Activated CD8-positive, alpha-beta T cell treated with anti-CD3 and anti-CD28 coated beads, Interleukin-2, amount 10 ng/mL, durations not matched to agents 7 days and 5 days (primary cell): ENCODE results near the gene MNS1. TPM values are rescaled to one million over a fixed set of nuclear protein-coding genes. Genes with fewer than 3 reads are reported as not detected.

Experiments
- ATAC-seq: fragments of 150-1000 bp; cut with Tn5 transposase; one replicate; pipeline ENCODE4 v1.10.0; 2021; ENCODE audit warnings: moderate library complexity
- CTCF ChIA-PET: fragments of 350-600 bp; sonication (Branson Sonifier 250); formaldehyde crosslinking; loops from one replicate; lab custom pipeline; 2021; ENCODE audit warnings: antibody characterized with exemption; lab: Charles Lee
- POLR2A ChIA-PET: fragments of 350-600 bp; sonication (Branson Sonifier 250); formaldehyde crosslinking; loops from one replicate; lab custom pipeline; 2021; ENCODE audit warnings: antibody characterized with exemption; lab: Charles Lee
- DNase-seq: peaks from one replicate; pipeline ENCODE4 v3.0.0-alpha.2; 2020
- H3K27ac Mint-ChIP-seq: one replicate; pipeline ENCODE4 v1.8.0; 2021; ENCODE audit warnings: mild to moderate bottlenecking, mixed read lengths
- H3K27me3 Mint-ChIP-seq: one replicate; pipeline ENCODE4 v1.8.0; 2021; ENCODE audit warnings: low read depth, mixed read lengths
- H3K36me3 Mint-ChIP-seq: one replicate; pipeline ENCODE4 v1.8.0; 2021; ENCODE audit warnings: low read depth, mixed read lengths
- H3K4me1 Mint-ChIP-seq: one replicate; pipeline ENCODE4 v1.8.0; 2021; ENCODE audit warnings: low read depth, mixed read lengths
- H3K4me3 Mint-ChIP-seq: one replicate; pipeline ENCODE4 v1.8.0; 2021; ENCODE audit warnings: mild to moderate bottlenecking, mixed read lengths
- H3K9me3 Mint-ChIP-seq: one replicate; pipeline ENCODE4 v1.8.0; 2022; ENCODE audit warnings: mixed read lengths; ENCODE audit not compliant: insufficient read depth
- total RNA-seq, 2 experiments: library from RNA; stranded (reverse); gene quantifications; one replicate each; pipeline ENCODE4 v1.2.3, GENCODE V29; 2021

The MNS1 gene
- total RNA-seq, 2 experiments from 2014 or later = 0.23 to 0.47 TPM

DNA sequence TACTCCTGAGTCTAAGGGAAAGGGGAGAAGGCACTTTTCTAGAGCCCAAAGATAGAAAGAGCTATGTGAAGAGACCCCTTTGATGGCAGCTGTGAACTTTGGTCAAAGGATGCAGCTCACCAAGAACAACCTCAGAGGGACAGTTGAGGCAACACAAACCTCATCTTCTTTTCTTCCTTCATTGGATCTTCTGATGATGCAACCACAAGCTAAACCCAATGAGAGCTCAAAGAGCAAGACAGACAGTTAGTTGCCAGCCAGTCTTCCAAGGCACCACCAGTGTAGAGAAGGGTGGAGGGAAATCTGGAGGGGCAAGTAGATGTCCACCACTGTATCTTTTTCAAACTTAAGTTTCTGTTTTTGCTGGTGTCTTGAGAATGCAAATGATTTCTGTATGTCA lies 10.4 kb upstream of the MNS1 start:
- POLR2A ChIA-PET = no interaction called here
- CTCF ChIA-PET = no interaction called here
- Mint-ChIP-seq H3K9me3 (no peaks in the 10 kb centered on the region), H3K4me1 (no peaks in the 10 kb centered on the region), H3K36me3 (no peaks in the 10 kb centered on the region), H3K27ac (no peak overlapping the region), H3K4me3 (no peak overlapping the region), H3K27me3 (peaks cover 9% of the 10 kb centered on the region)
- DNase-seq (no peak), ATAC-seq (no peak)

DNA sequence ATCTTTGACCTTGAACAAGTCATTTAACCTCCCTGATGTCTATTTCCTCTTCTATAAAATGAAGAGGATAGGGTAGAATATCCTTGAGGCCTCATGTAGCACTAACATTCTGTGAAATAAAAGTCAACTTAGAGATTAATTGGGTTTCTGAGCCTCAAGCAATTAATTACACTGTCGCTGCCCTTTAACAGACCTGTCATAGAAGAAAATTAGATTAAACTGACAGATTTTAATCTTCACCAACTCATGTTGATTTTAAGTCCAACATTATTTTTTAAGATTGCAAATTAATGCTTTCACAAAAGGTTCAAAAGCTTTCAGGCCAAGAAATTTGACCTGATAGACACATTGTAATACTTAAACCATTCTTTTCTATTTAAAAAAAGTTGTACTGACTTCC lies 8.1 kb upstream of the MNS1 start:
- no peak overlapping the region for H3K27ac Mint-ChIP-seq
- ChIA-PET POLR2A (no interaction called here), CTCF (interaction anchor here (1.4 kb wide), 1 partner anchor 44 kb away, joined by 3 read pairs; no protein-coding TSS in a partner anchor)
- H3K36me3 Mint-ChIP-seq = no peaks in the 10 kb centered on the region
- H3K27me3 Mint-ChIP-seq = peaks cover 7% of the 10 kb centered on the region
- no peak for DNase-seq
- H3K4me1 Mint-ChIP-seq = peaks cover 9% of the 10 kb centered on the region
- ATAC-seq = no peak
- no peak overlapping the region for H3K4me3 Mint-ChIP-seq
- H3K9me3 Mint-ChIP-seq = no peaks in the 10 kb centered on the region

DNA sequence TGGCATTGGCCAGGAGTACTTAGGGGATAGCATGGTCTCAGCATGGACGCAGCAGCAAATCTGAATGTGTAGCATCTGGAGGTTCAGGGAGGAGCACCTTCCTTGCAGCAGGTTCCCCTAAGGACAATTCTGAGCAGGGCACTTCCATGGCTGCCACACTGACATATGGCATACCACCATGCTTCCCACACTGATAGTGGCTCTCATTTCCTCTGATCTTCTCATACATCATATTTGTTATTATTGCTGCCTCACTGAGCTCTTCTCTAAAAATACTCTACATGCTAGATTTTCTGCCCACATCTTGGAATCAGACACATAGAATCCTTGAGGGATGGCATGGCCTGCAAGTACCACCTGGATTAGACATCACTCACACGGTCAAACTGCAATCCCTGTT lies 7.3 kb upstream of the MNS1 start:
- peaks cover 6% of the 10 kb centered on the region for H3K27me3 Mint-ChIP-seq
- no peak for ATAC-seq
- H3K9me3 Mint-ChIP-seq = no peaks in the 10 kb centered on the region
- no peaks in the 10 kb centered on the region for H3K36me3 Mint-ChIP-seq
- no peak overlapping the region for H3K4me3 Mint-ChIP-seq
- CTCF ChIA-PET = interaction anchor here (1.4 kb wide), 1 partner anchor 44 kb away, joined by 3 read pairs; no protein-coding TSS in a partner anchor
- no peak for DNase-seq
- POLR2A ChIA-PET = no interaction called here
- H3K27ac Mint-ChIP-seq = no peak overlapping the region
- H3K4me1 Mint-ChIP-seq = peaks cover 12% of the 10 kb centered on the region

DNA sequence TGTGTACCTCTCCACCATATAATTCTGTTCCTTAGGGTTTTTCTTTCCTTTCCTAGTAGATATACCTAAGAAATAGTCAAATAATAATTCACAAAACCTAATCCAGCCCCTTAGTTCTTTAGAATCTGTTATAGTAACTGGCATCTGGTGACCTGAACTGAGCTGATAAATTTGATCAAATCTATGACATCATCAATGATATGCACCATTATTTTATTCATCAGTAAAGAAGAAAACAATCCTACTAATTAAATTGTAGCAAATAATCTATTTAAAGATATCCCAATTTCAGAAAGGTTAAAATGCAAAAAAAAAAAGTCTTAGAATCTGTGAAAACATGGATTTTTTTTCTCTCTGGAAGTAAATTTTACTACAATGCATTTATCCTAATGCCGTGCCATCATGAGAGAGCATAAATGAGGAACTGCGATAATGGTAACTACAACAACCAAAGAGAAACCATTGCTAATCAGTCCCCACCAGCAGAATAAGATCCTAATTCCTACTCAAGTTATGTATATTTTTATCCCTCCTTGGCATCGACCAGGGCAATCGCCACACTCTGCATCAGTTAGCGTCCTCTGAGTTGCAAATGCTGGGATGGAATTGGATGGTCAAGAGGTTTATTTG lies 6.6 kb upstream of the MNS1 start:
- ATAC-seq = no peak
- Mint-ChIP-seq H3K4me1 (peaks cover 12% of the 10 kb centered on the region), H3K27ac (no peak overlapping the region), H3K36me3 (no peaks in the 10 kb centered on the region), H3K9me3 (no peaks in the 10 kb centered on the region), H3K4me3 (no peak overlapping the region), H3K27me3 (peaks cover 6% of the 10 kb centered on the region)
- CTCF ChIA-PET = interaction anchor here (1.4 kb wide), 1 partner anchor 43 kb away, joined by 3 read pairs; no protein-coding TSS in a partner anchor
- no peak for DNase-seq
- POLR2A ChIA-PET = no interaction called here

DNA sequence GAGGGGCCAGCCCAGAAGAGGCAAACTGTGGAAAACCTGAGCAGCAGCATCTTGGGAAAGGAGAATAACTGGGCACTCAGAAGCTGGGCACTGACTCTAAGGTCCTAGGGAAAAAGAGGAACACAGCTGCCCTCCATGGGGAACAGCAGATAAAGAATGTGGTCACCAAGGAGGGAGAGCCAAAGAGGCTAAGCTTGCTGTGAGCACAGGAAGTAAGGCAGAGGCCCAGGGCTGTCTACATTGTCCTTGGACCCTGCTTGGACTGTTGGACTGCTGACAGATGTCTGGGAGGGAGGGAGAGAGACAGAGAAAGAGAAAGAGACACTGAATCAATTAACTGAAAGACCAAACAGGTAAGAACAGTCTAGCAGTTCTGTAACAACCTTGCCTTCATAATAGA lies 4.5 kb upstream of the MNS1 start:
- no peak for DNase-seq
- POLR2A ChIA-PET = interaction anchor here (1.5 kb wide), 1 partner anchor 450 kb away, joined by 3 read pairs; no protein-coding TSS in a partner anchor
- Mint-ChIP-seq H3K27me3 (peaks cover 7% of the 10 kb centered on the region), H3K4me3 (no peak overlapping the region), H3K9me3 (no peaks in the 10 kb centered on the region), H3K4me1 (peaks cover 26% of the 10 kb centered on the region), H3K27ac (no peak overlapping the region), H3K36me3 (no peaks in the 10 kb centered on the region)
- CTCF ChIA-PET = interaction anchor here (1.5 kb wide), 1 partner anchor 21 kb away, joined by 9 read pairs; no protein-coding TSS in a partner anchor
- no peak for ATAC-seq

DNA sequence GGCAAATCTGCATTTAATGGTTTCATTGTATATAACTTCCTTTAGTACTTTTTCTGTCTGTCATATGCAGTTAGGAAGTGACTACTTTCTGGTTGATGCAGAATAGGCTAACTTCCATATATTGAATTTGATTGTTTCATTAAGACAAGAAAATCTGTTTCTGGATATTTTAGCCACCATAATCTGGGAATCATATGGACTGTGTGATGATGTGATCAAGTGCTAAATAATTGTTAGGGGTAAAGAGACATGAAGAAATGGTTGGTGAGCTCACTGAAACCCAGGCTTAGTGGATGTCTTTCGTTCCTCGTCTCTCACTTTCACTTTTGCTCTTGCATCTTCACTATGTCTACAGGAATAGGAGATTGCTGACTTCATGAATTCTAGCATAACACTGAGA lies 3.5 kb upstream of the MNS1 start:
- Mint-ChIP-seq H3K4me3 (peak overlapping the region; percentile 77), H3K9me3 (no peaks in the 10 kb centered on the region), H3K27me3 (peaks cover 14% of the 10 kb centered on the region), H3K4me1 (peaks cover 30% of the 10 kb centered on the region), H3K36me3 (no peaks in the 10 kb centered on the region), H3K27ac (peak overlapping the region; percentile 76)
- ATAC-seq = peak; percentile 62
- POLR2A ChIA-PET = interaction anchor here (0.9 to 1.5 kb wide), 2 partner anchors 265 to 452 kb away, joined by 3 read pairs; partner anchors contain the start of gene ZNF280D
- peak; percentile 49 for DNase-seq
- CTCF ChIA-PET = interaction anchor here (1.1 to 1.5 kb wide), 2 partner anchors 23 to 224 kb away, joined by 3 to 9 read pairs; no protein-coding TSS in a partner anchor

DNA sequence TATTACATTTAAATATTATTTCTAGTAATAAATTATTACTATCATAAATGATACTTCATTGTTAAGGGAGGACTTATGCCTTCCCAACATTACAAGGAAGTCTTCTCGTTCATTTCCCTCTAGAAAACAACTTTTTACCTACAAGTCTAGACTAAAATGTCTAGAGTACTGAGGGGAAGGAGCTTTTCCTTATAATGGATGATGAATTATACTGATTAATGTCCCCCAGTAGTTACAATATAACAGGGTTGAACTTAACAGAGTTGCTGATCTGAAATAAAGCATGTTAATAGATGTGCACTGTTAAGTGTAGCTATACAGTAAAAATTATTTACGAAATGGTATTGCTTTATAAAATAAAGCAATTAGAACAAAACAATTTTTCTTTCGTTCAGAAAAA lies 2.7 kb upstream of the MNS1 start:
- ChIA-PET POLR2A (no interaction called here), CTCF (interaction anchor here (1.1 kb wide), 1 partner anchor 223 kb away, joined by 3 read pairs; no protein-coding TSS in a partner anchor)
- no peaks in the 10 kb centered on the region for H3K9me3 Mint-ChIP-seq
- H3K27ac Mint-ChIP-seq = no peak overlapping the region
- H3K36me3 Mint-ChIP-seq = no peaks in the 10 kb centered on the region
- H3K4me3 Mint-ChIP-seq = no peak overlapping the region
- ATAC-seq (no peak), DNase-seq (no peak)
- H3K4me1 Mint-ChIP-seq = peaks cover 30% of the 10 kb centered on the region
- H3K27me3 Mint-ChIP-seq = peaks cover 14% of the 10 kb centered on the region

DNA sequence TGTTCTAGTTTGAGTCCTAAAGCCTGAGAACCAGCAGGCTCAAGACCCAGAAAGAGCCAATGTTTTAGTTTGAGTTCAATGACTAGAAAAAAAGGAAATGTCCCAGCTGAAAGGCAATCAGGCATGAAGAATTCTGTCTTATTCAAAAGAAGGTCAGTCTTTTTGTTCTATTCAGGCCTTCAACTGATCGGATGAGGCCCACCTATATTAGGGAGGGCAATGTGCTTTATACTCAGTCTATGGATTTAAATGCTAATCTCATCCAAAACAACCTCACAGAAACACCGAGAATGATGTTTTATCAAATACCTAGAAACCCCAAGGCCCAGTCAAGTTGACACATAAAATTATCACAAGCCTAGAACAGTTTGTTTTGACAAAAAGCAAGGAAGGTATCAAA lies 4.0 kb downstream of the MNS1 start:
- ChIA-PET POLR2A (no interaction called here), CTCF (no interaction called here)
- peaks cover 20% of the 10 kb centered on the region for H3K27me3 Mint-ChIP-seq
- no peak overlapping the region for H3K27ac Mint-ChIP-seq
- no peaks in the 10 kb centered on the region for H3K9me3 Mint-ChIP-seq
- DNase-seq (no peak), ATAC-seq (no peak)
- peaks cover 16% of the 10 kb centered on the region for H3K4me1 Mint-ChIP-seq
- H3K4me3 Mint-ChIP-seq = no peak overlapping the region
- H3K36me3 Mint-ChIP-seq = no peaks in the 10 kb centered on the region

DNA sequence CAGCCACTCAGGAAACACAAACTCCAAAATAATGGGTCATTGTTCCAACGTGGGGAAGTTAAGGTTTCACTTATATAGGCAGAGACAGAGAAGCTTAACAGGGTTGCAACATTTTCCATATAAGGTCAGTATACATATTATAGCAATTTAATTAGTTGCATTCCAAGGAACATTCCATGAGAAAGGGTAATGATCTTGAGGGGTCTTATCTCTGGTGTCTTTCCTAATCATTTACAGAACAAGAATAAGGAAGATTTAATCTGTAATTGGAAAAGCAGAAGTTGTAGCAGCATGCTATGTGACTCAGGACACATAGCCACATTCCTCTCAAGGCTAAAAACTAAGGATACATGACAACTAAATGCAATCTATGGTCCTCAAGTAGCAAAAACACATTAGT lies 4.9 kb downstream of the MNS1 start:
- no peaks in the 10 kb centered on the region for H3K36me3 Mint-ChIP-seq
- CTCF ChIA-PET = no interaction called here
- DNase-seq = no peak
- ATAC-seq = no peak
- H3K4me1 Mint-ChIP-seq = peaks cover 10% of the 10 kb centered on the region
- H3K4me3 Mint-ChIP-seq = no peak overlapping the region
- no peak overlapping the region for H3K27ac Mint-ChIP-seq
- peaks cover 24% of the 10 kb centered on the region for H3K27me3 Mint-ChIP-seq
- POLR2A ChIA-PET = no interaction called here
- no peaks in the 10 kb centered on the region for H3K9me3 Mint-ChIP-seq

DNA sequence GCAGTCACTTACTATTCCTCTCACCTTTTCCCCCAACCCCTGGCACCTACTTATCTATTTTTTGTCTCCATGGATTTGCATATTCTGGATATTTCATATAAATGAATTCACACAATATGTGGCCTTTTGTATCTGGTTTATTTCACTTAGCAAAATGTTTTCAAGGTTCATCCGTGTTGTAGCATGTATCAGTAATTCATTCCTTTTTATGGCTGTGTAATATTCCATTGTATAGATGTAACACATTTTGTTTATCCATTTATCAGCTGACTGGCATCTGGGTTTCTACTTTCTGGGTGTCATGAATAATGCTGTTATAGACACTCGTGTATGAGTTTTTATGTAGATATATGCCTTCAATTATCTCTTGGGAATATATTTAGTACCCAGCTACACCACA lies 5.8 kb downstream of the MNS1 start:
- Mint-ChIP-seq H3K4me1 (peaks cover 2% of the 10 kb centered on the region), H3K4me3 (no peak overlapping the region), H3K27ac (no peak overlapping the region), H3K9me3 (no peaks in the 10 kb centered on the region), H3K27me3 (peaks cover 19% of the 10 kb centered on the region), H3K36me3 (no peaks in the 10 kb centered on the region)
- no peak for ATAC-seq
- ChIA-PET CTCF (no interaction called here), POLR2A (no interaction called here)
- no peak for DNase-seq

DNA sequence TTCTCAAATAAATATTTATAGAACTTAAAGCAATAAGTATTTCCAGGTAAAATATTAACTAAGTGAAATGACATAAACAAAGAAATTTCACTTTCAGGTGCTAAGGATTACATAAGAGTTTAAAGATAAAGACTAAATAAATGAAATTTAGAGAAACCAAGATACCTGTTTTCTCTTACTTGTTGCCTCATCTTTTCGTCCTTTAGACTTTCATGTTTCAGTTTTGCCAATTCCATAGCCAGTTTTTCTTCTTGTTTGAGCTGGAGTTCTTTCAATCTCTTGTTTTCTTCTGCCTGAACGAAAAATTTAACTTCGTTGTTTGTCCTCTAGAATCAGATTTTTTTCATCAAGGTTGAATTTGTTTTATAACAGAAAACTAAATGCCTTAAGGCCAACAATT lies 8.7 kb downstream of the MNS1 start:
- ChIA-PET POLR2A (no interaction called here), CTCF (no interaction called here)
- no peaks in the 10 kb centered on the region for H3K9me3 Mint-ChIP-seq
- H3K36me3 Mint-ChIP-seq = no peaks in the 10 kb centered on the region
- ATAC-seq = no peak
- no peak overlapping the region for H3K4me3 Mint-ChIP-seq
- DNase-seq = no peak
- H3K27me3 Mint-ChIP-seq = peaks cover 14% of the 10 kb centered on the region
- no peak overlapping the region for H3K27ac Mint-ChIP-seq
- no peaks in the 10 kb centered on the region for H3K4me1 Mint-ChIP-seq

DNA sequence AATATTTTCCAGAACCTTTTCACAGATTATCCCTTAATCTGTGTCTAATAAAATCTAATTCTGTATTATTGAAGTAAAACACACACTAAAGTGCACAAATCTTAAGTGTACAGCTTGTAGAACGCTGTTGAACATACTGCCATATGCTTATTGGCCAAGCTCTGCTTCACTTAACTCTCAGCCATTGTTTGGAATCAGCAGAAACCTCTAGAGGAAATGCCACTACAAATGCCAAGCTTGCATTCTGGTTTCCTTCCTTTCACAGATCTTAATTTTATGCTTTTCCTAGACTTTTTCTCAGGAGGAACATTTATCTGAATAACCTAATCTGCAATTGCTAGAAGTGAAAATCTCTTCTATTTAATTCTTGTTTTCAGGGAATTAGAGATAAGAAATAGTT lies 10.1 kb downstream of the MNS1 start:
- peaks cover 17% of the 10 kb centered on the region for H3K27me3 Mint-ChIP-seq
- POLR2A ChIA-PET = no interaction called here
- H3K36me3 Mint-ChIP-seq = no peaks in the 10 kb centered on the region
- DNase-seq (no peak), ATAC-seq (no peak)
- no peak overlapping the region for H3K4me3 Mint-ChIP-seq
- H3K27ac Mint-ChIP-seq = no peak overlapping the region
- H3K9me3 Mint-ChIP-seq = no peaks in the 10 kb centered on the region
- no peaks in the 10 kb centered on the region for H3K4me1 Mint-ChIP-seq
- CTCF ChIA-PET = no interaction called here
